DND-41 (cell line): ENCODE results near the gene PLXDC1.

Experiments used
- CTCF ChIP-seq: IDR thresholded peaks from 2 replicates; pipeline ENCODE4 v1.5.1; 2012; ENCODE audit warnings: borderline replicate concordance, low read length, moderate library complexity, mild to moderate bottlenecking; ENCODE audit not compliant: poor library complexity, severe bottlenecking; ENCODE audit errors: extremely low read depth
- EZH2 ChIP-seq: IDR thresholded peaks from 3 replicates; pipeline ENCODE4 v1.6.1; 2012; ENCODE audit warnings: borderline replicate concordance, low read depth, mild to moderate bottlenecking, moderate library complexity, low read length, inconsistent platforms; ENCODE audit not compliant: severe bottlenecking

- TF ChIP-seq CTCF (no peak), EZH2 (no peak)
Observed at GRCh38 chr17:39051001-39051585, 100.3 kb downstream of the PLXDC1 start.
